ENCODE data around the gene ZNF554. TPM values are rescaled to one million over a fixed set of nuclear protein-coding genes. Genes with fewer than 3 reads are reported as not detected.
A peak's percentile ranks its signal among the peaks of the same experiment; 100 is the strongest.

ZNF554 gene
- total and polyA plus RNA-seq, 2 experiments from 2014 or later = 2.0 to 7.5 TPM

DNA sequence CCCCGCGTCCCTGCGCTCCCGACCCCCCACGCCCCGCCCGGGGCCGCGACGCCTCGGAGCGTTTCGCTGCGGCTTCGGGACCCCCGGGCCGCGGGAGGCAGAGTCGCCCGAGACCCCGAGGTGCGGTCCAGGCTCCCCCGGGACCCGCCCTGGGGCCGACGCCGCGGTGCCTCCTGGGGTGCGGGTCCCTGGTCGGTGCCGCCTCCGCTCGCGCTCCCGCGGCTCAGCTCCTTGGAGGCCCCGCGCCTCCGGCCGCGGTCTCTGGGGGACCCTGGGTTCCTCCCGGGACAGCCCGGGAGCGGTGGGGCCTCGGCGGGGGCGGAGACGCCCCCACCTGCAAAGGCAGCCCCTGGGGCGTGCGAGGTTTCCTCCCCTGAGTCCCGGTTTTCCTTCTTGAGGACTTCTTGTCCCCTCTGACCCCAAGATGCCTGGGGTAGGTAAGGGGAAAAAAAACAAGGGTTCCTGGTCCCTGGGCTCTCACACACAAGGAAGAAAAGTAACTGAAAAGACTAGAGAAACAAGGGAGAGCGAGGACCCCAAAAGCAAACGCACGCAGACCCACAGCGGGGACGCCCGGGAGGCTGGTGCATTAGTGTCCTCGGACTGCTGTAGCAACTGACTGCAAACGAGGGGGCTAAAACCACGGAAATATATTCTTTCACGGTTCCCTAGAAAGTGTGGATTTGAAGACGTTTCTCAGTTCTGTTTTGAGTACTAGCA is 22.3 kb downstream of the ZNF554 start:
- Histone ChIP-seq H3K9me2 (ENCODE audit: insufficient read depth) (no peaks in the 10 kb centered on the region), H3K27me3 (ENCODE audit: insufficient read depth) (peaks cover 8% of the 10 kb centered on the region; the same call in 1 of the 2 replicates), H3K4me1 (ENCODE audit: insufficient read depth) (peaks cover 6% of the 10 kb centered on the region; the same call in 1 of the 2 replicates), H3K4me3 (peak overlapping the region; percentile 66), H3F3A (replicated peaks; ENCODE audit: low read depth) (no peaks in the 10 kb centered on the region), H2AFZ (0 out of 2 replicates have a peak overlapping the region, but pooled peaks have one; percentile 18), H3K4me2 (peak overlapping the region; percentile 89), H3K27ac (ENCODE audit: low read depth) (no peak overlapping the region), H4K20me1 (replicated peaks; ENCODE audit: insufficient read depth) (peaks cover 4% of the 10 kb centered on the region), H3K36me3 (ENCODE audit: insufficient read depth) (no peaks in the 10 kb centered on the region), H3K79me2 (replicated peaks; ENCODE audit: insufficient read depth) (peaks cover 24% of the 10 kb centered on the region)
- H3K27ac Mint-ChIP-seq = no peak overlapping the region
- H3K4me3 Mint-ChIP-seq = peak overlapping the region; percentile 80
- H3K27me3 Mint-ChIP-seq (ENCODE audit: insufficient read depth, low read depth, poor library complexity) = peaks cover 20% of the 10 kb centered on the region
- no peak for TF ChIP-seq JUNB (IDR thresholded peaks at IDR 0.05; ENCODE audit: unreplicated experiment)
- TF ChIP-seq CREB1 (CRISPR knock-in tag; IDR thresholded peaks at IDR 0.05; ENCODE audit: low read depth) = no peak
- TF ChIP-seq ZNF462 (CRISPR knock-in tag; IDR thresholded peaks at IDR 0.05) = no peak
- no peak for TF ChIP-seq EZH2phosphoT487 (IDR thresholded peaks at IDR 0.05; ENCODE audit: unreplicated experiment)
- TF ChIP-seq ETS1 (IDR thresholded peaks at IDR 0.05) = no peak
- no peak for TF ChIP-seq STAT1 (IDR thresholded peaks at IDR 0.05; ENCODE audit: unreplicated experiment)
- no peak for TF ChIP-seq ZNF114 (CRISPR knock-in tag; IDR thresholded peaks at IDR 0.05)
- TF ChIP-seq, protein P1, sequence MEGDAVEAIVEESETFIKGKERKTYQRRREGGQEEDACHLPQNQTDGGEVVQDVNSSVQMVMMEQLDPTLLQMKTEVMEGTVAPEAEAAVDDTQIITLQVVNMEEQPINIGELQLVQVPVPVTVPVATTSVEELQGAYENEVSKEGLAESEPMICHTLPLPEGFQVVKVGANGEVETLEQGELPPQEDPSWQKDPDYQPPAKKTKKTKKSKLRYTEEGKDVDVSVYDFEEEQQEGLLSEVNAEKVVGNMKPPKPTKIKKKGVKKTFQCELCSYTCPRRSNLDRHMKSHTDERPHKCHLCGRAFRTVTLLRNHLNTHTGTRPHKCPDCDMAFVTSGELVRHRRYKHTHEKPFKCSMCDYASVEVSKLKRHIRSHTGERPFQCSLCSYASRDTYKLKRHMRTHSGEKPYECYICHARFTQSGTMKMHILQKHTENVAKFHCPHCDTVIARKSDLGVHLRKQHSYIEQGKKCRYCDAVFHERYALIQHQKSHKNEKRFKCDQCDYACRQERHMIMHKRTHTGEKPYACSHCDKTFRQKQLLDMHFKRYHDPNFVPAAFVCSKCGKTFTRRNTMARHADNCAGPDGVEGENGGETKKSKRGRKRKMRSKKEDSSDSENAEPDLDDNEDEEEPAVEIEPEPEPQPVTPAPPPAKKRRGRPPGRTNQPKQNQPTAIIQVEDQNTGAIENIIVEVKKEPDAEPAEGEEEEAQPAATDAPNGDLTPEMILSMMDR (conservative IDR thresholded peaks at IDR 0.05; ENCODE audit: low read depth in 2 of 2) = no peak
- DNase-seq (ENCODE audit: low spot score) = peak; percentile 13
- peaks cover 5% of the 10 kb centered on the region for H3K4me1 Mint-ChIP-seq
- peak; percentile 7 for ATAC-seq
- peaks cover 55% of the 10 kb centered on the region for H3K9me3 Mint-ChIP-seq
- peaks cover 48% of the 10 kb centered on the region for H3K36me3 Mint-ChIP-seq (ENCODE audit: low read depth)

All from GM23338 (cell line).